CD14-positive monocyte (primary cell): ENCODE measurements around the gene OSBPL10. TPM values are rescaled to one million over a fixed set of nuclear protein-coding genes. Genes with fewer than 3 reads are reported as not detected.

ENCODE experiments used
- DNase-seq, 3 donors: peaks; one replicate each; pipeline ENCODE4 v3.0.0-alpha.2; 2011 to 2022
- H2AFZ ChIP-seq: 2 replicates; pipeline ENCODE4 v1.6.0; 2012; ENCODE audit warnings: mild to moderate bottlenecking, low read depth, low read length, inconsistent platforms; ENCODE audit not compliant: insufficient read depth, poor library complexity, severe bottlenecking
- H3K27ac ChIP-seq, 2 donors: 1 replicate in 1 of 2; 2 replicates in 1 of 2; pipeline ENCODE4 v1.5.1; 2012 to 2013; ENCODE audit warnings: low read length in 2 of 2, control low read depth in 1 of 2, inconsistent platforms in 1 of 2, low read depth in 1 of 2, mild to moderate bottlenecking in 1 of 2
- H3K27me3 ChIP-seq, 2 donors: one replicate each; pipeline versions ENCODE4 v1.6.0 to v1.6.1; 2011 to 2013; ENCODE audit warnings: low read length in 2 of 2; ENCODE audit not compliant: control insufficient read depth in 2 of 2, insufficient read depth in 2 of 2
- H3K36me3 ChIP-seq, 2 donors: replicated peaks in 1 of 2; 1 replicate in 1 of 2; 2 replicates in 1 of 2; pipeline versions ENCODE4 v1.5.1 to v1.6.1; 2012 to 2013; ENCODE audit warnings: low read length in 2 of 2, control low read depth in 1 of 2, inconsistent platforms in 1 of 2, mild to moderate bottlenecking in 1 of 2; ENCODE audit not compliant: insufficient read depth in 2 of 2, control insufficient read depth in 1 of 2
- H3K4me1 ChIP-seq, 2 donors: 1 replicate in 1 of 2; 2 replicates in 1 of 2; pipeline versions ENCODE4 v1.5.1 to v1.6.1; 2012 to 2013; ENCODE audit warnings: low read length in 2 of 2, control low read depth in 1 of 2, inconsistent platforms in 1 of 2, mild to moderate bottlenecking in 1 of 2, moderate library complexity in 1 of 2; ENCODE audit not compliant: insufficient read depth in 2 of 2, control insufficient read depth in 1 of 2
- H3K4me2 ChIP-seq: replicated peaks from 2 replicates; pipeline ENCODE3; 2012; ENCODE audit warnings: low read length, moderate library complexity, mild to moderate bottlenecking; ENCODE audit not compliant: poor library complexity, severe bottlenecking; ENCODE audit errors: extremely low read depth
- H3K4me3 ChIP-seq, 3 experiments: fragments of 200-600 bp in 1 of 3; sonication (generic) in 1 of 3; replicated peaks in 1 of 3; 1 replicate in 2 of 3; 2 replicates in 1 of 3; pipeline ENCODE4 v1.5.1; 2011 to 2013; ENCODE audit warnings: low read length in 3 of 3, mild to moderate bottlenecking in 3 of 3, control low read depth in 2 of 3, low read depth in 2 of 3, inconsistent platforms in 1 of 3, moderate library complexity in 1 of 3
- H3K79me2 ChIP-seq: 2 replicates; pipeline ENCODE4 v1.6.0; 2012; ENCODE audit warnings: mild to moderate bottlenecking, control low read depth, inconsistent platforms, low read length, moderate library complexity; ENCODE audit not compliant: insufficient read depth
- H3K9ac ChIP-seq: 2 replicates; pipeline ENCODE4 v1.6.0; 2017; ENCODE audit warnings: low read length, mild to moderate bottlenecking; ENCODE audit not compliant: insufficient read depth, poor library complexity, severe bottlenecking
- H3K9me3 ChIP-seq, 2 donors: replicated peaks in 1 of 2; 1 replicate in 1 of 2; 2 replicates in 1 of 2; pipeline versions ENCODE4 v1.5.1 to v1.6.1; 2012 to 2013; ENCODE audit warnings: low read length in 2 of 2, control low read depth in 1 of 2; ENCODE audit not compliant: control insufficient read depth in 1 of 2, insufficient read depth in 1 of 2
- H4K20me1 ChIP-seq: 2 replicates; pipeline ENCODE4 v1.6.0; 2012; ENCODE audit warnings: mild to moderate bottlenecking, low read length, control low read depth, moderate library complexity; ENCODE audit not compliant: insufficient read depth
- H3K27ac Mint-ChIP-seq, 7 donors: one replicate each; pipeline ENCODE4 v1.8.0; 2020; ENCODE audit warnings: mild to moderate bottlenecking in 7 of 7, mixed read lengths in 7 of 7, moderate library complexity in 6 of 7, inconsistent platforms in 2 of 7
- H3K27me3 Mint-ChIP-seq, 3 donors: one replicate each; pipeline ENCODE4 v1.8.0; 2021 to 2022; ENCODE audit warnings: low read depth in 3 of 3, mild to moderate bottlenecking in 3 of 3, mixed read lengths in 3 of 3, moderate library complexity in 3 of 3, inconsistent platforms in 1 of 3
- H3K36me3 Mint-ChIP-seq, 2 donors: one replicate each; pipeline ENCODE4 v1.8.0; 2020; ENCODE audit warnings: mixed read lengths in 2 of 2, inconsistent platforms in 1 of 2, mild to moderate bottlenecking in 1 of 2
- H3K4me1 Mint-ChIP-seq: one replicate; pipeline ENCODE4 v1.8.0; 2020; ENCODE audit warnings: mild to moderate bottlenecking, mixed read lengths
- H3K4me3 Mint-ChIP-seq, 2 donors: one replicate each; pipeline ENCODE4 v1.8.0; 2020; ENCODE audit warnings: mild to moderate bottlenecking in 2 of 2, mixed read lengths in 2 of 2, moderate library complexity in 1 of 2
- H3K9me3 Mint-ChIP-seq, 7 donors: one replicate each; pipeline ENCODE4 v1.8.0; 2020 to 2022; ENCODE audit warnings: mixed read lengths in 7 of 7, mild to moderate bottlenecking in 6 of 7, moderate library complexity in 6 of 7, inconsistent platforms in 2 of 7
- WGBS: methylation state at CpG from one replicate; pipeline ENCODE4 v1.1.5; 2013; ENCODE audit warnings: missing lambda C conversion rate; ENCODE audit not compliant: insufficient coverage; 5-methylcytosine and 5-hydroxymethylcytosine counted together
- intact Hi-C, 2 donors: fragments of 100-400 bp; cut with micrococcal nuclease; formaldehyde crosslinking; loops; one replicate each; pipeline versions ENCODE4 v1.15.0 to v1.15.1; 2023
- polyA plus RNA-seq, 3 donors: library from polyadenylated mRNA; depleted of rRNA in 1 of 3; unstranded in 2 of 3; stranded (reverse) in 1 of 3; fragments of 300-500 nt in 2 of 3; fragments of >200 nt in 1 of 3; fragmentation: Illumina TruSeq in 2 of 3; gene quantifications; 1 replicate in 2 of 3; 2 replicates in 1 of 3; pipeline ENCODE4 v1.2.3, GENCODE V29; 2012 to 2021
- TF ChIP-seq, protein P1 (sequence below): fragments of 200-600 bp; IDR thresholded peaks from one replicate; pipeline ENCODE4 v1.8.0; 2022; ENCODE audit warnings: antibody characterized with exemption, mild to moderate bottlenecking

The OSBPL10 gene
- polyA plus RNA-seq, 3 donors = 0.03 TPM; not detected in 2

DNA sequence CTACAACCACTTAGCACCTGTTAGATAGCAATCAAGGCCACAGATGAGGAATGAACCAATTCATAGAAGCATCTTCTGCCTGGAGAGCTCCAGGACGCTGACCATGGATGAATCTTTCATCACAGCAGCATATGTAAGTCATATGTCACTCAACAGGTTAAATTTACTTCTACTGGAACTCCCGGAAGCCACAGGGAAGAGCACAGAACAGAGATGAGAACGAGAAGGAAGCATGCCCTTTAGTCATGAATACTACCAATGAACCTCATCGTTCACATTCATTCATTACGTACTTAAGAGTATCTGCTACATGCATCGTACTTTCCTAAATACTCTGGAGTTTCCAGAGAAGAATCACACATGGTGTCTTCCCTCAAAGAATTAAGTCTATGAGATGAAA is 255.5 kb downstream of the OSBPL10 start:
- intact Hi-C loops = no loop called here
- Histone ChIP-seq H3K4me2 (no peak overlapping the region), H3K4me3 (no peak overlapping the region), H3K4me1 (no peaks in the 10 kb centered on the region), H3K9me3 (no peaks in the 10 kb centered on the region), H3K27ac (no peak overlapping the region), H2AFZ (no peak overlapping the region), H3K9ac (no peak overlapping the region), H3K79me2 (no peaks in the 10 kb centered on the region), H3K27me3 (no peaks in the 10 kb centered on the region), H3K36me3 (no peaks in the 10 kb centered on the region), H4K20me1 (no peaks in the 10 kb centered on the region)
- Mint-ChIP-seq H3K4me3 (no peak overlapping the region), H3K9me3 (no peaks in the 10 kb centered on the region), H3K27ac (no peak overlapping the region), H3K27me3 (peaks cover 0 to 2% (median 1%) of the 10 kb centered on the region in 3 donors), H3K4me1 (no peaks in the 10 kb centered on the region), H3K36me3 (no peaks in the 10 kb centered on the region)
- TF ChIP-seq, protein P1, sequence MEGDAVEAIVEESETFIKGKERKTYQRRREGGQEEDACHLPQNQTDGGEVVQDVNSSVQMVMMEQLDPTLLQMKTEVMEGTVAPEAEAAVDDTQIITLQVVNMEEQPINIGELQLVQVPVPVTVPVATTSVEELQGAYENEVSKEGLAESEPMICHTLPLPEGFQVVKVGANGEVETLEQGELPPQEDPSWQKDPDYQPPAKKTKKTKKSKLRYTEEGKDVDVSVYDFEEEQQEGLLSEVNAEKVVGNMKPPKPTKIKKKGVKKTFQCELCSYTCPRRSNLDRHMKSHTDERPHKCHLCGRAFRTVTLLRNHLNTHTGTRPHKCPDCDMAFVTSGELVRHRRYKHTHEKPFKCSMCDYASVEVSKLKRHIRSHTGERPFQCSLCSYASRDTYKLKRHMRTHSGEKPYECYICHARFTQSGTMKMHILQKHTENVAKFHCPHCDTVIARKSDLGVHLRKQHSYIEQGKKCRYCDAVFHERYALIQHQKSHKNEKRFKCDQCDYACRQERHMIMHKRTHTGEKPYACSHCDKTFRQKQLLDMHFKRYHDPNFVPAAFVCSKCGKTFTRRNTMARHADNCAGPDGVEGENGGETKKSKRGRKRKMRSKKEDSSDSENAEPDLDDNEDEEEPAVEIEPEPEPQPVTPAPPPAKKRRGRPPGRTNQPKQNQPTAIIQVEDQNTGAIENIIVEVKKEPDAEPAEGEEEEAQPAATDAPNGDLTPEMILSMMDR = no peak
- 96% methylated on average over 4 of the region's 6 CpGs for WGBS
- DNase-seq = no peak

DNA sequence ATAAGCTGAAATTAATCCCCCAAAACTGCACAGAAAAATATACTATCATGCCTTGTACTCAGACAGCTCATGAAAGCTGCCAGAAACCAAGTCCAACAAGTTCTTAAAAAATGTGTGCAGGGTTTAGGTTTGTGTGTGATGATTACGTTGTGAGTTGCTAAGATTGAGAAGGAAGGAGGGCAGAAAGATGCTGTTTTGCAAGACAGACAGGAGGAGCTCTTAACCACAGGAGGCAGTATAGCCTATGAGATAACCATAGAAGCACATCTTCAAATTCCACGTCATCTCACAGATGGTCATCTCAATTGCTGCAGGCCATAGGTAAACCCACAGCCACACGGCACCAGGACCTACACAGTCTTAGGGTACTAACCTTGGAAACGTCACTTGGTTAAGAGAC is 256.4 kb downstream of the OSBPL10 start:
- H4K20me1 ChIP-seq = no peaks in the 10 kb centered on the region
- intact Hi-C loops = no loop called here
- Mint-ChIP-seq H3K4me1 (no peaks in the 10 kb centered on the region), H3K9me3 (no peaks in the 10 kb centered on the region), H3K36me3 (no peaks in the 10 kb centered on the region), H3K27ac (no peak overlapping the region), H3K4me3 (no peak overlapping the region), H3K27me3 (peaks cover 0 to 2% (median 1%) of the 10 kb centered on the region in 3 donors)
- TF ChIP-seq, protein P1 = peak; percentile 27
- no peak overlapping the region for H3K4me3 ChIP-seq
- H3K9ac ChIP-seq = no peak overlapping the region
- no CpG with 5 or more reads among the region's 4 CpGs for WGBS
- no peaks in the 10 kb centered on the region for H3K9me3 ChIP-seq
- H2AFZ ChIP-seq = no peak overlapping the region
- no peaks in the 10 kb centered on the region for H3K79me2 ChIP-seq
- H3K27ac ChIP-seq = no peak overlapping the region
- no peaks in the 10 kb centered on the region for H3K27me3 ChIP-seq
- no peak for DNase-seq
- H3K36me3 ChIP-seq = no peaks in the 10 kb centered on the region
- no peaks in the 10 kb centered on the region for H3K4me1 ChIP-seq
- no peak overlapping the region for H3K4me2 ChIP-seq
